ELF-1 (cell line): Measurements from ENCODE around the gene ILDR1.
A peak's percentile ranks its signal among the peaks of the same experiment; 100 is the strongest.
"Not testable (repeated sequence)": the region's sequence is repeated elsewhere in the genome, so short reads cannot be mapped to it uniquely, and the experiment has no call there.

Source experiments
- DNase-seq: peaks from one replicate; pipeline ENCODE4 v3.0.0-alpha.2; 2016; ENCODE audit warnings: low read depth, low spot score

Gene ILDR1

GRCh38 chr3:122021811-122022401 is at the start of gene ILDR1:
Gene ILDR1 (minus strand): TSS chr3:122022247. CDS start chr3:122022077, 170 bp downstream.
- DNase-seq, result peak; percentile 55

- DNase-seq, result no peak
Measured at GRCh38 chr3:122067588-122068240, 45.7 kb upstream of the ILDR1 start.

- DNase-seq, result no peak
Measured at GRCh38 chr3:122067214-122067550, 45.1 kb upstream of the ILDR1 start.

GRCh38 chr3:122066331-122067213 is 44.5 kb upstream of the ILDR1 start:
- DNase-seq, result no peak

GRCh38 chr3:122064326-122064725 is 42.3 kb upstream of the ILDR1 start:
- DNase-seq, result no peak

- DNase-seq, result no peak
Measured at GRCh38 chr3:122063908-122064307, 41.9 kb upstream of the ILDR1 start.

GRCh38 chr3:122060040-122060698 is 38.1 kb upstream of the ILDR1 start:
- DNase-seq, result no peak

GRCh38 chr3:122058294-122058693 is 36.2 kb upstream of the ILDR1 start:
- DNase-seq, result no peak

- no peak for DNase-seq
Measured at GRCh38 chr3:122057671-122058070, 35.6 kb upstream of the ILDR1 start.

- no peak for DNase-seq
Measured at GRCh38 chr3:122055215-122055614, 33.2 kb upstream of the ILDR1 start, which contains the start of gene CD86. Gene CD86 (plus strand): TSS chr3:122055362. CDS start chr3:122055490, 128 bp downstream.

GRCh38 chr3:122052968-122053367 is 30.9 kb upstream of the ILDR1 start:
- DNase-seq, result no peak

GRCh38 chr3:122047773-122048172 is 25.7 kb upstream of the ILDR1 start:
- not testable (repeated sequence) for DNase-seq

GRCh38 chr3:122047296-122047695 is 25.2 kb upstream of the ILDR1 start:
- DNase-seq, result not testable (repeated sequence)

- DNase-seq, result no peak
Measured at GRCh38 chr3:122033023-122033422, 11.0 kb upstream of the ILDR1 start.

- DNase-seq, result no peak
Measured at GRCh38 chr3:122032531-122032930, 10.5 kb upstream of the ILDR1 start.

GRCh38 chr3:122031123-122031468 is 9.0 kb upstream of the ILDR1 start:
- DNase-seq, result no peak

- DNase-seq, result no peak
Measured at GRCh38 chr3:122030381-122031122, 8.5 kb upstream of the ILDR1 start.

GRCh38 chr3:122025296-122025695 is 3.2 kb upstream of the ILDR1 start:
- no peak for DNase-seq

- no peak for DNase-seq
Measured at GRCh38 chr3:122024800-122025199, 2.8 kb upstream of the ILDR1 start.

GRCh38 chr3:122023335-122023910 is 1.4 kb upstream of the ILDR1 start:
- no peak for DNase-seq

GRCh38 chr3:122021037-122021436 is 1.0 kb downstream of the ILDR1 start:
- no peak for DNase-seq
